HepG2 (cell line): ENCODE results near the gene STIP1. TPM values are rescaled to one million over a fixed set of nuclear protein-coding genes. Genes with fewer than 3 reads are reported as not detected.

Experiments used
- BRD4 ChIP-seq: sonication (generic); formaldehyde crosslinking; IDR thresholded peaks from 2 replicates; pipeline ENCODE4 v1.4.0; 2020; ENCODE audit warnings: missing genetic modification reagents
- EP300 ChIP-seq, 3 experiments: sonication (generic) in 1 of 3; formaldehyde crosslinking in 1 of 3; IDR thresholded peaks; 2 replicates each; pipeline versions ENCODE4 v1.5.1 to v1.6.1; 2011 to 2020; ENCODE audit warnings: low read depth in 2 of 3, low read length in 2 of 3, borderline replicate concordance in 1 of 3, improper control_type of control experiment in 1 of 3, mild to moderate bottlenecking in 1 of 3, missing genetic modification reagents in 1 of 3, moderate library complexity in 1 of 3
- ETV6 ChIP-seq: sonication (generic); formaldehyde crosslinking; conservative IDR thresholded peaks from 2 replicates; pipeline ENCODE4 v1.4.0; 2020; ENCODE audit warnings: missing genetic modification reagents
- JUND ChIP-seq: sonication (generic); formaldehyde crosslinking; IDR thresholded peaks from 2 replicates; pipeline ENCODE4 v1.8.0; 2022; ENCODE audit warnings: mild to moderate bottlenecking, missing genetic modification reagents
- KLF15 ChIP-seq: sonication (generic); formaldehyde crosslinking; IDR thresholded peaks from 2 replicates; pipeline ENCODE4 v1.8.1; 2023; ENCODE audit warnings: borderline replicate concordance, mild to moderate bottlenecking, inconsistent platforms, missing genetic modification reagents, mixed read lengths
- NR2F2 ChIP-seq: IDR thresholded peaks from 2 replicates; pipeline ENCODE4 v1.6.1; 2012; ENCODE audit warnings: low read depth, inconsistent platforms, borderline replicate concordance
- NR3C1 ChIP-seq: sonication (generic); formaldehyde crosslinking; IDR thresholded peaks from 2 replicates; pipeline ENCODE4 v1.4.0; 2020; ENCODE audit warnings: missing genetic modification reagents
- TBL1XR1 ChIP-seq: fragments of 150-350 bp; IDR thresholded peaks from 2 replicates; pipeline ENCODE4 v1.6.1; 2014; ENCODE audit warnings: borderline replicate concordance, low read length; ENCODE audit not compliant: partially characterized antibody
- ZFP37 ChIP-seq: sonication (generic); formaldehyde crosslinking; IDR thresholded peaks from 2 replicates; pipeline ENCODE4 v1.4.0; 2020; ENCODE audit warnings: missing genetic modification reagents, borderline replicate concordance
- ZNF230 ChIP-seq: sonication (generic); formaldehyde crosslinking; IDR thresholded peaks from 2 replicates; pipeline ENCODE4 v1.4.0; 2020; ENCODE audit warnings: mild to moderate bottlenecking, missing genetic modification reagents
- ZNF670 ChIP-seq: sonication (generic); formaldehyde crosslinking; IDR thresholded peaks from 2 replicates; pipeline ENCODE4 v1.8.0; 2022; ENCODE audit warnings: mild to moderate bottlenecking, missing genetic modification reagents, borderline replicate concordance
- ZNF891 ChIP-seq: sonication (generic); formaldehyde crosslinking; IDR thresholded peaks from 2 replicates; pipeline ENCODE4 v1.5.0; 2020; ENCODE audit warnings: mild to moderate bottlenecking, missing genetic modification reagents
- polyA plus RNA-seq, 8 experiments: library from polyadenylated mRNA; depleted of rRNA in 3 of 8; stranded (reverse) in 7 of 8; unstranded in 1 of 8; fragments of >200 nt; fragmentation: Illumina TruSeq in 4 of 8; extraction: Trizol in 4 of 8; gene quantifications; 2 replicates each; pipeline versions ENCODE4 v1.2.1 to v1.2.3, GENCODE V29; 2011 to 2016; ENCODE audit warnings: low read depth in 4 of 8, missing spikeins in 1 of 8, mixed read lengths in 1 of 8; ENCODE audit not compliant: insufficient read depth in 1 of 8
- total RNA-seq, 5 experiments: library from RNA; depleted of rRNA; stranded (reverse); fragments of >200 nt; fragmentation: Illumina TruSeq; extraction: Trizol; gene quantifications; 2 replicates each; pipeline ENCODE4 v1.2.3, GENCODE V29; 2016; ENCODE audit warnings: low read depth in 1 of 5
- TF ChIP-seq, protein P1 (sequence below): sonication (generic); formaldehyde crosslinking; IDR thresholded peaks from one replicate; pipeline ENCODE4 v1.5.1; 2020; ENCODE audit warnings: mild to moderate bottlenecking, missing genetic modification reagents; ENCODE audit errors: not compliant biosample characterization
- TF ChIP-seq, protein P2 (sequence below): sonication (generic); formaldehyde crosslinking; IDR thresholded peaks from 2 replicates; pipeline ENCODE4 v1.8.1; 2023; ENCODE audit warnings: mild to moderate bottlenecking, moderate library complexity, missing genetic modification reagents
- TF ChIP-seq, protein P3 (sequence below): sonication (generic); formaldehyde crosslinking; IDR thresholded peaks from 2 replicates; pipeline ENCODE4 v1.4.0; 2020; ENCODE audit warnings: missing genetic modification reagents
- TF ChIP-seq, protein P4 (sequence below): IDR thresholded peaks from 2 replicates; pipeline ENCODE4 v1.6.1; 2012; ENCODE audit warnings: inconsistent platforms

Gene STIP1
- total and polyA plus RNA-seq, 2 of the 13 experiments (the other 11 are each of a cell fraction or from before 2014, with no cell fraction given), result 81.1 to 217 TPM

DNA sequence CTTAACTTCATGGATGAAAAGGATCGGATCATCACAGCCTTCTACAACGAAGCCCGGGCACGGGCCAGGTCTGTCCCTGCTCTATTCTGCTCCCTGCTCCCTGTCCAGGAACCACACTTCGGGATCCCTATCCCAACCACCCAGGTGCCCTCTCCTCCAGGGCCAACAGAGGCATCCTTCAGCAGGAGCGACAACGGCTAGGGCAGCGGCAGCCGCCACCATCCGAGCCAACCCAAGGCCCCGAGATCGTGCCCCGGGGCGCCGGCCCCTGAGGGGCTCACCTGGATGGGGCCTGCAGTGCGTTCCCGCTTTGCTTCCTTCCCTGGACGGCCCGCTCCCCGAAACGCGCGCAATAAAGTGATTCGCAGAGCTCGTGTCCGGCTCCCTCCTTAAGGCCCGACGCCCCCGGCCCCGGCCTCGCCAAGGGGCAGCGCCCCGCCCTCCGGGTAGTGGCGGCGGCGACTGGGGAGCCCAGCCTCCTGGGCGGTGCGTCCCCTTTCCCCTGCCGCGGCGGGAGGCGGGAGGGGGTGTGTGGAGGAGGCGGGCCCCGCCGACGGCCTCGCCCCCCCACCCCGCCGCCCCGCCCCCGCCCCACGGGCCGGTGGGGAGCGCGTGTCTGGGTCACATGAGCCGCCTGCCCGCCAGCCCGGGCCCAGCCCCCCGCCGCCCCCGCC lies 48.1 kb downstream of the STIP1 start, which contains the start of gene VEGFB (continued):
- TF ChIP-seq, protein P1, sequence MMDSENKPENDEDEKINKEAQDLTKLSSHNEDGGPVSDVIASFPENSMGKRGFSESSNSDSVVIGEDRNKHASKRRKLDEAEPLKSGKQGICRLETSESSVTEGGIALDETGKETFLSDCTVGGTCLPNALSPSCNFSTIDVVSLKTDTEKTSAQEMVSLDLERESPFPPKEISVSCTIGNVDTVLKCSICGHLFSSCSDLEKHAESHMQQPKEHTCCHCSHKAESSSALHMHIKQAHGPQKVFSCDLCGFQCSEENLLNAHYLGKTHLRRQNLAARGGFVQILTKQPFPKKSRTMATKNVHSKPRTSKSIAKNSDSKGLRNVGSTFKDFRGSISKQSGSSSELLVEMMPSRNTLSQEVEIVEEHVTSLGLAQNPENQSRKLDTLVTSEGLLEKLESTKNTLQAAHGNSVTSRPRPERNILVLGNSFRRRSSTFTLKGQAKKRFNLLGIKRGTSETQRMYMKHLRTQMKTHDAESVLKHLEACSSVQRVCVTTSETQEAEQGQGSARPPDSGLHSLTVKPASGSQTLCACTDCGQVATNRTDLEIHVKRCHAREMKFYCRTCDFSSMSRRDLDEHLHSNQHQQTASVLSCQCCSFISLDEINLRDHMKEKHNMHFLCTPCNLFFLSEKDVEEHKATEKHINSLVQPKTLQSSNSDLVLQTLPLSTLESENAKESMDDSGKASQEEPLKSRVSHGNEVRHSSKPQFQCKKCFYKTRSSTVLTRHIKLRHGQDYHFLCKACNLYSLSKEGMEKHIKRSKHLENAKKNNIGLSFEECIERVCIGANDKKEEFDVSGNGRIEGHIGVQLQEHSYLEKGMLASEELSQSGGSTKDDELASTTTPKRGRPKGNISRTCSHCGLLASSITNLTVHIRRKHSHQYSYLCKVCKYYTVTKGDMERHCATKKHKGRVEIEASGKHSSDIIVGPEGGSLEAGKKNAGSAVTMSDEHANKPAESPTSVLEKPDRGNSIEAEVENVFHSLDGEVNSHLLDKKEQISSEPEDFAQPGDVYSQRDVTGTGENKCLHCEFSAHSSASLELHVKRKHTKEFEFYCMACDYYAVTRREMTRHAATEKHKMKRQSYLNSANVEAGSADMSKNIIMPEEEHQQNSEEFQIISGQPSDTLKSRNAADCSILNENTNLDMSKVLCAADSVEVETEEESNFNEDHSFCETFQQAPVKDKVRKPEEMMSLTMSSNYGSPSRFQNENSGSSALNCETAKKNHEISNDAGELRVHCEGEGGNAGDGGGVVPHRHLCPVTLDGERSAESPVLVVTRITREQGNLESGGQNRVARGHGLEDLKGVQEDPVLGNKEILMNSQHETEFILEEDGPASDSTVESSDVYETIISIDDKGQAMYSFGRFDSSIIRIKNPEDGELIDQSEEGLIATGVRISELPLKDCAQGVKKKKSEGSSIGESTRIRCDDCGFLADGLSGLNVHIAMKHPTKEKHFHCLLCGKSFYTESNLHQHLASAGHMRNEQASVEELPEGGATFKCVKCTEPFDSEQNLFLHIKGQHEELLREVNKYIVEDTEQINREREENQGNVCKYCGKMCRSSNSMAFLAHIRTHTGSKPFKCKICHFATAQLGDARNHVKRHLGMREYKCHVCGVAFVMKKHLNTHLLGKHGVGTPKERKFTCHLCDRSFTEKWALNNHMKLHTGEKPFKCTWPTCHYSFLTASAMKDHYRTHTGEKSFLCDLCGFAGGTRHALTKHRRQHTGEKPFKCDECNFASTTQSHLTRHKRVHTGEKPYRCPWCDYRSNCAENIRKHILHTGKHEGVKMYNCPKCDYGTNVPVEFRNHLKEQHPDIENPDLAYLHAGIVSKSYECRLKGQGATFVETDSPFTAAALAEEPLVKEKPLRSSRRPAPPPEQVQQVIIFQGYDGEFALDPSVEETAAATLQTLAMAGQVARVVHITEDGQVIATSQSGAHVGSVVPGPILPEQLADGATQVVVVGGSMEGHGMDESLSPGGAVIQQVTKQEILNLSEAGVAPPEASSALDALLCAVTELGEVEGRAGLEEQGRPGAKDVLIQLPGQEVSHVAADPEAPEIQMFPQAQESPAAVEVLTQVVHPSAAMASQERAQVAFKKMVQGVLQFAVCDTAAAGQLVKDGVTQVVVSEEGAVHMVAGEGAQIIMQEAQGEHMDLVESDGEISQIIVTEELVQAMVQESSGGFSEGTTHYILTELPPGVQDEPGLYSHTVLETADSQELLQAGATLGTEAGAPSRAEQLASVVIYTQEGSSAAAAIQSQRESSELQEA (CRISPR knock-in tag), result no peak
- TF ChIP-seq, protein P2, sequence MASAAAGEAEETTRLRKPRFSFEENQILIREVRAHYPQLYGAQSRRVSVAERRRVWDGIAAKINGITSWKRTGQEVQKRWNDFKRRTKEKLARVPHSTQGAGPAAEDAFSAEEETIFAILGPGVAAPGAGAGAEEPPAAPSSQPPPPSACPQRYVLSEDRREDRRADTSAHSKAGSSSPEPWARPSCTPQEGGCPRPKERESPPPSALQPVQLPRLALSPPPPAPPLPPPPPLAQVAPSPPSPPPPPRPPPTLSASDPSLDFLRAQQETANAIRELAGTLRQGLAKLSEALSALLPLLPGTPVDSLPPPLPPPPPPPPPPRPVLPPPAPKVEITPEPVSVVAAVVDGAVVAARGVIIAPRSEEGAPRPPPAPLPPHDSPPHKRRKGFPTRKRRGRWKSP (CRISPR knock-in tag), result no peak; the same call in 1 of the 2 replicates
- TF ChIP-seq NR3C1 (CRISPR knock-in tag) (no peak), ZFP37 (CRISPR knock-in tag) (no peak), ETV6 (no peak), BRD4 (CRISPR knock-in tag) (no peak), KLF15 (CRISPR knock-in tag) (no peak), ZNF230 (no peak), NR2F2 (no peak), TBL1XR1 (no peak), ZNF891 (CRISPR knock-in tag) (no peak; the same call in 1 of the 2 replicates), EP300 (IDR thresholded peaks at IDR 0.05; ENCODE audit: low read depth in 2 of 2, low read length in 2 of 2) (no peak), EP300 (CRISPR knock-in tag; IDR thresholded peaks at IDR 0.05; ENCODE audit: borderline replicate concordance) (no peak), ZNF670 (CRISPR knock-in tag) (no peak; the same call in 1 of the 2 replicates), JUND (CRISPR knock-in tag) (no peak)
- TF ChIP-seq, protein P3, sequence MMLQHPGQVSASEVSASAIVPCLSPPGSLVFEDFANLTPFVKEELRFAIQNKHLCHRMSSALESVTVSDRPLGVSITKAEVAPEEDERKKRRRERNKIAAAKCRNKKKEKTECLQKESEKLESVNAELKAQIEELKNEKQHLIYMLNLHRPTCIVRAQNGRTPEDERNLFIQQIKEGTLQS (CRISPR knock-in tag), result no peak
- TF ChIP-seq, protein P4, sequence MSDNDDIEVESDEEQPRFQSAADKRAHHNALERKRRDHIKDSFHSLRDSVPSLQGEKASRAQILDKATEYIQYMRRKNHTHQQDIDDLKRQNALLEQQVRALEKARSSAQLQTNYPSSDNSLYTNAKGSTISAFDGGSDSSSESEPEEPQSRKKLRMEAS, result peak; percentile 8; the same call in 1 of the 2 replicates
